ENCODE measurements around the gene CCDC51. TPM values are rescaled to one million over a fixed set of nuclear protein-coding genes. Genes with fewer than 3 reads are reported as not detected.

The CCDC51 gene
- polyA plus RNA-seq, 1 of the 3 experiments (the other 2 are of a cell fraction) = 24.2 TPM

- WGBS (ENCODE audit: low lambda C conversion rate) = 92% methylated on average over 13 of the region's 14 CpGs
- Histone ChIP-seq H3K27me3 (ENCODE audit: insufficient read depth) (no peaks in the 10 kb centered on the region), H2AFZ (ENCODE audit: low read depth) (no peak overlapping the region), H3K27ac (ENCODE audit: low read depth in 2 of 2, low read length in 1 of 2) (no peak overlapping the region), H3K4me3 (ENCODE audit: low read depth in 2 of 2, low read length in 1 of 2) (no peak overlapping the region), H4K20me1 (ENCODE audit: insufficient read depth) (no peaks in the 10 kb centered on the region), H3F3A (replicated peaks; ENCODE audit: insufficient read depth) (no peaks in the 10 kb centered on the region), H3K9me3 (no peaks in the 10 kb centered on the region), H3K9me2 (no peaks in the 10 kb centered on the region), H3K4me2 (no peak overlapping the region), H3K79me2 (ENCODE audit: insufficient read depth) (peaks cover 27% of the 10 kb centered on the region; the same call in 1 of the 2 replicates), H3K36me3 (replicated peaks in 1 of 2; ENCODE audit: control insufficient read depth in 1 of 2, insufficient read depth in 2 of 2, low read length in 1 of 2) (peaks cover 0 to 41% of the 10 kb centered on the region in 2 experiments), H3K4me1 (ENCODE audit: control insufficient read depth in 1 of 2, insufficient read depth in 2 of 2, low read depth in 1 of 2, low read length in 1 of 2) (peaks cover 0 to 28% of the 10 kb centered on the region in 2 experiments; a peak in 2 of 4 replicates), H3K9ac (no peak overlapping the region)
- ChIA-PET CTCF (interaction anchor here (0.6 to 14.1 kb wide), 5 partner anchors 14 to 146 kb away, joined by 3 to 156 read pairs (median 7); partner anchors contain the start of genes CCDC51 and TMA7), POLR2A (no interaction called here)
- DNase-seq = no peak
- no peak for TF ChIP-seq EZH2phosphoT487 (IDR thresholded peaks at IDR 0.05; ENCODE audit: borderline replicate concordance, low read depth)
- TF ChIP-seq RXRA (IDR thresholded peaks at IDR 0.05; ENCODE audit: borderline replicate concordance, low read depth) = no peak
- TF ChIP-seq YY1 (IDR thresholded peaks at IDR 0.05; ENCODE audit: low read depth) = no peak
- no peak for TF ChIP-seq FOSL2 (IDR thresholded peaks at IDR 0.05; ENCODE audit: borderline replicate concordance, low read depth)
- no peak for TF ChIP-seq REST (IDR thresholded peaks at IDR 0.05; ENCODE audit: low read depth, low read length)
- TF ChIP-seq MAX (IDR thresholded peaks at IDR 0.05; ENCODE audit: low read depth) = no peak
- no peak for TF ChIP-seq GATA2 (CRISPR knock-in tag; IDR thresholded peaks at IDR 0.05)
- no peak for TF ChIP-seq JUND (IDR thresholded peaks at IDR 0.05)
- TF ChIP-seq MXI1 (IDR thresholded peaks at IDR 0.05; ENCODE audit: low read depth, low read length) = no peak
- no peak for TF ChIP-seq ZBTB33 (IDR thresholded peaks at IDR 0.05; ENCODE audit: borderline replicate concordance, low read depth)
These were observed 19.4 kb downstream of the CCDC51 start for GRCh38 chr3:48420561-48420960.

GRCh38 chr3:48419597-48419996 lies 20.3 kb downstream of the CCDC51 start:
- Histone ChIP-seq H2AFZ (ENCODE audit: low read depth) (no peak overlapping the region), H3F3A (replicated peaks; ENCODE audit: insufficient read depth) (no peaks in the 10 kb centered on the region), H3K79me2 (ENCODE audit: insufficient read depth) (peaks cover 17% of the 10 kb centered on the region; the same call in 1 of the 2 replicates), H3K4me1 (ENCODE audit: control insufficient read depth in 1 of 2, insufficient read depth in 2 of 2, low read depth in 1 of 2, low read length in 1 of 2) (peaks cover 0 to 18% of the 10 kb centered on the region in 2 experiments; a peak in 1 of 4 replicates), H3K9ac (no peak overlapping the region), H3K27me3 (ENCODE audit: insufficient read depth) (no peaks in the 10 kb centered on the region), H4K20me1 (ENCODE audit: insufficient read depth) (no peaks in the 10 kb centered on the region), H3K9me3 (no peaks in the 10 kb centered on the region), H3K27ac (ENCODE audit: low read depth in 2 of 2, low read length in 1 of 2) (no peak overlapping the region), H3K36me3 (replicated peaks in 1 of 2; ENCODE audit: control insufficient read depth in 1 of 2, insufficient read depth in 2 of 2, low read length in 1 of 2) (peaks cover 0 to 50% of the 10 kb centered on the region in 2 experiments), H3K9me2 (no peaks in the 10 kb centered on the region), H3K4me2 (no peak overlapping the region), H3K4me3 (ENCODE audit: low read depth in 2 of 2, low read length in 1 of 2) (no peak overlapping the region)
- 98% methylated on average over 14 of the region's 17 CpGs for WGBS (ENCODE audit: low lambda C conversion rate)
- no peak for TF ChIP-seq MAX (IDR thresholded peaks at IDR 0.05; ENCODE audit: low read depth)
- no peak for TF ChIP-seq SIN3A (IDR thresholded peaks at IDR 0.05; ENCODE audit: borderline replicate concordance, low read depth, low read length)
- no peak for TF ChIP-seq TCF12 (IDR thresholded peaks at IDR 0.05)
- CTCF ChIA-PET = interaction anchor here (0.7 to 14.1 kb wide), 6 partner anchors 11 to 146 kb away, joined by 3 to 156 read pairs (median 6); no protein-coding TSS in a partner anchor
- DNase-seq = no peak
- POLR2A ChIA-PET = interaction anchor here (2.0 kb wide), 1 partner anchor 9 kb away, joined by 6 read pairs; no protein-coding TSS in a partner anchor
